K562 (cell line): ENCODE data around the gene EHD3. TPM values are rescaled to one million over a fixed set of nuclear protein-coding genes. Genes with fewer than 3 reads are reported as not detected.

Experiments
- ATAC-seq: fragments of 200-7000 bp; cut with Tn5 transposase; 3 replicates; pipeline ENCODE4 v1.9.1; 2020; ENCODE audit warnings: moderate library complexity
- BruUV-seq: library from RNA; stranded (reverse); fragments of 400-500 nt; replicated peaks from 2 replicates; lab custom pipeline; 2021; lab: Mats Ljungman, UMichigan
- CTCF ChIA-PET: fragments of 300-600 bp; formaldehyde crosslinking; extraction: SDS; loops from one replicate; lab custom pipeline; 2021; ENCODE audit warnings: low intra/inter-chr PET ratio; lab: Yijun Ruan, JAX
- POLR2A ChIA-PET: fragments of 300-600, 350-650 bp; sonication (Branson Sonifier 250); formaldehyde crosslinking; extraction: SDS; loops from one replicate; lab custom pipeline; 2021; ENCODE audit warnings: antibody characterized with exemption, inconsistent platforms; lab: Yijun Ruan, JAX
- DNase-seq, 4 experiments: peaks; one replicate each; pipeline versions ENCODE4 v3.0.0 to v3.0.0-alpha.2; 2011 to 2018; ENCODE audit warnings: low spot score in 3 of 4, mixed read lengths in 3 of 4; ENCODE audit errors: extremely low read depth in 1 of 4
- FAIRE-seq: peaks from 2 replicates; lab custom pipeline; 2011; peaks lifted over from hg19 to GRCh38; lab: Jason Lieb, UNC
- H2AFZ ChIP-seq: 2 replicates; pipeline ENCODE4 v1.6.0; 2011; ENCODE audit warnings: low read depth, low read length, control low read depth, inconsistent platforms
- H3K27ac ChIP-seq: fragments of 200-600 bp; 3 replicates; pipeline ENCODE4 v1.8.0; 2011; ENCODE audit warnings: low read depth, mild to moderate bottlenecking, control low read depth, inconsistent platforms, low read length, moderate library complexity, mixed read lengths; ENCODE audit errors: extremely low read depth
- H3K27me3 ChIP-seq, 2 experiments: fragments of 300-600 bp in 1 of 2; 2 replicates in 1 of 2; 3 replicates in 1 of 2; pipeline versions ENCODE4 v1.6.0 to v1.8.0; 2011; ENCODE audit warnings: inconsistent platforms in 2 of 2, low read length in 2 of 2, mild to moderate bottlenecking in 1 of 2, mixed read lengths in 1 of 2, moderate library complexity in 1 of 2; ENCODE audit not compliant: control insufficient read depth in 2 of 2, insufficient read depth in 2 of 2
- H3K36me3 ChIP-seq: fragments of 300-600 bp; 3 replicates; pipeline ENCODE4 v1.8.0; 2011; ENCODE audit warnings: mild to moderate bottlenecking, low read length, inconsistent platforms; ENCODE audit not compliant: control insufficient read depth, insufficient read depth
- H3K4me1 ChIP-seq, 2 experiments: fragments of 200-600 bp in 1 of 2; replicated peaks in 1 of 2; 2 replicates in 1 of 2; 3 replicates in 1 of 2; pipeline versions ENCODE4 v1.5.1 to v1.8.0; 2011; ENCODE audit warnings: inconsistent platforms in 2 of 2, low read length in 2 of 2, mild to moderate bottlenecking in 1 of 2, mixed read lengths in 1 of 2, moderate library complexity in 1 of 2; ENCODE audit not compliant: control insufficient read depth in 2 of 2, insufficient read depth in 2 of 2
- H3K4me2 ChIP-seq: 2 replicates; pipeline ENCODE4 v1.6.1; 2011; ENCODE audit warnings: low read length, control low read depth, inconsistent platforms, mixed read lengths; ENCODE audit not compliant: insufficient read depth
- H3K4me3 ChIP-seq: fragments of 200-600 bp; sonication (generic), shearing (Covaris generic); 2 replicates; pipeline ENCODE4 v1.5.1; 2016; ENCODE audit warnings: control low read depth, inconsistent platforms
- H3K79me2 ChIP-seq: fragments of 200-600 bp; 3 replicates; pipeline ENCODE4 v1.8.0; 2011; ENCODE audit warnings: low read length, inconsistent platforms; ENCODE audit not compliant: control insufficient read depth, insufficient read depth
- H3K9ac ChIP-seq, 2 experiments: 2 replicates each; pipeline versions ENCODE4 v1.6.0 to v1.6.1; 2011; ENCODE audit warnings: low read depth in 2 of 2, low read length in 2 of 2, control low read depth in 1 of 2, inconsistent platforms in 1 of 2, mild to moderate bottlenecking in 1 of 2, mixed read lengths in 1 of 2; ENCODE audit not compliant: insufficient read depth in 1 of 2
- H3K9me1 ChIP-seq: one replicate; pipeline ENCODE4 v1.6.0; 2011; ENCODE audit warnings: inconsistent platforms, mild to moderate bottlenecking, low read length, moderate library complexity; ENCODE audit not compliant: control insufficient read depth, insufficient read depth
- H3K9me3 ChIP-seq: replicated peaks from 2 replicates; pipeline ENCODE4 v1.5.1; 2011; ENCODE audit warnings: low read depth, low read length, inconsistent platforms; ENCODE audit not compliant: control insufficient read depth, insufficient read depth
- H4K20me1 ChIP-seq: replicated peaks from 2 replicates; pipeline ENCODE4 v1.6.1; 2011; ENCODE audit warnings: low read length, inconsistent platforms, mixed read lengths; ENCODE audit not compliant: control insufficient read depth, insufficient read depth
- BCOR ChIP-seq: fragments of 450-650 bp; IDR thresholded peaks from 2 replicates; pipeline ENCODE4 v1.6.1; 2016
- NCOA1 ChIP-seq: fragments of 450-650 bp; IDR thresholded peaks from 2 replicates; pipeline ENCODE4 v1.6.1; 2016; ENCODE audit warnings: low read depth
- SIN3A ChIP-seq, 2 experiments: fragments of 150-350 bp in 1 of 2; IDR thresholded peaks; 2 replicates each; pipeline ENCODE4 v1.6.1; 2011 to 2016; ENCODE audit warnings: borderline replicate concordance in 2 of 2, low read depth in 2 of 2, low read length in 2 of 2, mild to moderate bottlenecking in 2 of 2, moderate library complexity in 2 of 2; ENCODE audit not compliant: control insufficient read depth in 1 of 2
- TFAP4 ChIP-seq: sonication (generic); formaldehyde crosslinking; IDR thresholded peaks from 2 replicates; pipeline ENCODE4 v1.8.0; 2022; ENCODE audit warnings: missing genetic modification reagents, mild to moderate bottlenecking, moderate library complexity, borderline replicate concordance
- TGIF2 ChIP-seq: sonication (generic); formaldehyde crosslinking; IDR thresholded peaks from 2 replicates; pipeline ENCODE4 v1.8.1; 2022; ENCODE audit warnings: mild to moderate bottlenecking, missing genetic modification reagents, moderate library complexity
- YY1 ChIP-seq, 3 experiments: IDR thresholded peaks; 2 replicates each; pipeline ENCODE4 v1.6.1; 2011; ENCODE audit warnings: low read length in 2 of 3, mild to moderate bottlenecking in 2 of 3, moderate library complexity in 2 of 3, borderline replicate concordance in 1 of 3, control low read depth in 1 of 3, low read depth in 1 of 3; ENCODE audit not compliant: insufficient read depth in 3 of 3, insufficient replicate concordance in 2 of 3, control insufficient read depth in 1 of 3, insufficient read length in 1 of 3; ENCODE audit errors: extremely low read depth in 1 of 3
- ZNF143 ChIP-seq: sonication (generic); formaldehyde crosslinking; IDR thresholded peaks from 2 replicates; pipeline ENCODE4 v1.9.0; 2022; ENCODE audit warnings: mild to moderate bottlenecking, missing genetic modification reagents
- ZNF263 ChIP-seq: sonication (generic); formaldehyde crosslinking; IDR thresholded peaks from 2 replicates; pipeline ENCODE4 v1.8.0; 2022; ENCODE audit warnings: mild to moderate bottlenecking, missing genetic modification reagents, borderline replicate concordance
- ZNF407 ChIP-seq: fragments of 450-650 bp; IDR thresholded peaks from 2 replicates; pipeline ENCODE4 v1.6.1; 2016; ENCODE audit warnings: low read depth
- WGBS: fragments of 100-300 bp; shearing (Covaris generic); methylation state at CpG from one replicate; pipeline ENCODE4 v1.1.6; 2016; ENCODE audit warnings: low coverage, mixed read lengths; ENCODE audit not compliant: insufficient coverage; ENCODE audit errors: missing lambda C conversion rate; 5-methylcytosine and 5-hydroxymethylcytosine counted together
- in situ Hi-C: fragments of 300-500 bp; cut with MboI; formaldehyde crosslinking; loops from 4 replicates; pipeline ENCODE4 v1.15.0; 2018; ENCODE audit warnings: inconsistent platforms, mixed read lengths
- intact Hi-C: fragments of 100-400 bp; cut with micrococcal nuclease; formaldehyde crosslinking; loops from 2 replicates; pipeline ENCODE4 v1.14.2; 2022
- polyA plus RNA-seq, 8 experiments: library from polyadenylated mRNA; depleted of rRNA in 4 of 8; stranded (reverse) in 5 of 8; unstranded in 3 of 8; fragments of >200 nt; fragmentation: Nextera tagmentation in 2 of 8; fragmentation: Illumina TruSeq in 1 of 8; extraction: Ambion mirVana in 2 of 8; extraction: Trizol in 1 of 8; gene quantifications; 2 replicates each; pipeline versions ENCODE4 v1.2.1 to v1.2.3, GENCODE V29; 2011 to 2014; ENCODE audit warnings: inconsistent platforms in 1 of 8, missing spikeins in 1 of 8
- total RNA-seq, 7 experiments: library from RNA; depleted of rRNA in 6 of 7; stranded (reverse); fragments of >200 nt in 6 of 7; fragmentation: Illumina TruSeq in 2 of 7; extraction: Trizol in 2 of 7; gene quantifications; 2 replicates each; pipeline versions ENCODE4 v1.2.1 to v1.2.3, GENCODE V29; 2011 to 2021; ENCODE audit warnings: low replicate concordance in 1 of 7

EHD3 gene
- total and polyA plus RNA-seq, 9 of the 15 experiments (the other 6 are each of a cell fraction or from before 2014, with no cell fraction given) = under 0.01 to 0.04 (median 0.03) TPM; not detected in 3

GRCh38 chr2:31238906-31239592 lies 5.1 kb downstream of the EHD3 start (continued):
- TF ChIP-seq ZNF143 (CRISPR knock-in tag) (no peak), TGIF2 (CRISPR knock-in tag) (no peak)

GRCh38 chr2:31239593-31240177 lies 5.7 kb downstream of the EHD3 start:
- FAIRE-seq (no peak), ATAC-seq (no peak), DNase-seq (no peak)
- H3K9me3 ChIP-seq = no peaks in the 10 kb centered on the region
- no peaks in the 10 kb centered on the region for H4K20me1 ChIP-seq
- BruUV-seq = no TSS peak
- H3K36me3 ChIP-seq = no peaks in the 10 kb centered on the region
- no peaks in the 10 kb centered on the region for H3K9me1 ChIP-seq
- in situ Hi-C loops (no loop called here), intact Hi-C loops (loop anchor here (10.0 kb wide), 1 partner anchor 95 kb away; no protein-coding TSS in a partner anchor)
- TF ChIP-seq NCOA1 (no peak), BCOR (no peak), SIN3A (IDR thresholded peaks at IDR 0.05; ENCODE audit: borderline replicate concordance in 2 of 2, control insufficient read depth in 1 of 2, low read depth in 2 of 2, low read length in 2 of 2) (no peak), YY1 (IDR thresholded peaks at IDR 0.05; ENCODE audit: borderline replicate concordance in 1 of 3, control insufficient read depth in 1 of 3, extremely low read depth in 1 of 3, insufficient read depth in 3 of 3, insufficient read length in 1 of 3, insufficient replicate concordance in 2 of 3, low read depth in 1 of 3, low read length in 2 of 3) (no peak), ZNF407 (no peak), TFAP4 (CRISPR knock-in tag) (no peak), ZNF263 (CRISPR knock-in tag) (no peak)
- peaks cover under 1 to 41% of the 10 kb centered on the region in 2 experiments; a peak in 3 of 5 replicates for H3K27me3 ChIP-seq
- H3K4me3 ChIP-seq = no peak overlapping the region
- WGBS = 0% methylated on average over 17 of the region's 22 CpGs
- CTCF ChIA-PET = no interaction called here
- POLR2A ChIA-PET = interaction anchor here (0.6 kb wide), 1 partner anchor 13 kb away, joined by 3 read pairs; no protein-coding TSS in a partner anchor
- peaks cover 0 to under 1% of the 10 kb centered on the region in 2 experiments; a peak in 3 of 5 replicates for H3K4me1 ChIP-seq
- H2AFZ ChIP-seq = no peak overlapping the region
- H3K79me2 ChIP-seq = no peaks in the 10 kb centered on the region
- H3K27ac ChIP-seq = no peak overlapping the region
- no peak overlapping the region for H3K4me2 ChIP-seq
- 0 out of 4 replicates have a peak overlapping the region, but pooled peaks of 1 of the 2 experiments have one; percentile 17 for H3K9ac ChIP-seq
